Glutamatergic neuron (in vitro differentiated cells): ENCODE data around the gene RAP1GAP2. TPM values are rescaled to one million over a fixed set of nuclear protein-coding genes. Genes with fewer than 3 reads are reported as not detected.

Experiments
- DNase-seq: peaks from one replicate; pipeline ENCODE4 v3.0.0; 2022
- H3K27ac Mint-ChIP-seq: one replicate; pipeline ENCODE4 v1.8.0; 2020; ENCODE audit warnings: mild to moderate bottlenecking, mixed read lengths, inconsistent platforms; ENCODE audit not compliant: unreplicated experiment
- H3K27me3 Mint-ChIP-seq: one replicate; pipeline ENCODE4 v1.8.0; 2020; ENCODE audit warnings: mild to moderate bottlenecking, moderate library complexity, mixed read lengths, inconsistent platforms; ENCODE audit not compliant: unreplicated experiment
- H3K36me3 Mint-ChIP-seq: one replicate; pipeline ENCODE4 v1.8.0; 2020; ENCODE audit warnings: mild to moderate bottlenecking, mixed read lengths, inconsistent platforms; ENCODE audit not compliant: unreplicated experiment
- H3K4me1 Mint-ChIP-seq: one replicate; pipeline ENCODE4 v1.8.0; 2020; ENCODE audit warnings: mild to moderate bottlenecking, low read depth, mixed read lengths, inconsistent platforms; ENCODE audit not compliant: unreplicated experiment
- H3K4me3 Mint-ChIP-seq: one replicate; pipeline ENCODE4 v1.8.0; 2020; ENCODE audit warnings: mild to moderate bottlenecking, mixed read lengths, inconsistent platforms; ENCODE audit not compliant: unreplicated experiment
- H3K9me3 Mint-ChIP-seq: one replicate; pipeline ENCODE4 v1.8.0; 2020; ENCODE audit warnings: mild to moderate bottlenecking, moderate library complexity, mixed read lengths, inconsistent platforms; ENCODE audit not compliant: unreplicated experiment
- total RNA-seq: library from RNA; stranded (reverse); fragmentation: NEBNext Ultra II Directional; extraction: Animal tissue kit (Norgen Biotek cat#: 25700); gene quantifications from one replicate; pipeline ENCODE4 v1.2.1, GENCODE V29; 2021; ENCODE audit not compliant: unreplicated experiment
- TF ChIP-seq, protein P1 (sequence below): fragments of 200-600 bp; sonication (generic); IDR thresholded peaks from one replicate; pipeline ENCODE4 v1.5.0; 2021; ENCODE audit not compliant: partially characterized antibody, unreplicated experiment

Gene RAP1GAP2
- total RNA-seq, 1 donor from 2014 or later, result 86.0 TPM

DNA sequence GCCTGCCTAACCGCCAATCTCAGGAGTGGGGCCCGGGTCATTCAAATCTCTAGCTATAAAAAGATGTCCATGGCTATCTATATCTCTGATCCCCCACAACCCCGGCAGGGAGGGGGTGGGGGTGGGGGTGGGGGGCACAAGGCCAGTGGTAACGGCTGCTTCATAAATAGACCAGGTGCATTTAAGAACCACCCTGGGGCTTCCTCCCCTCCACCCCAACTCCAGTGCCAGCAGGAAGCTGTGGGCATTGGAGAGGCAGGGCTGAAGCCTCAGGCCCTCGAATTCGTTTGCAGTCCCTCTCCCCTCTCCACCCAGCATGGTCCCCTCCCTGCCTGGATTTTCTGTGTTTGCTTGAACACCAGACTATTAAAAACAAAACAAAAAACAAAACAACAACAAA is 56.0 kb downstream of the RAP1GAP2 start:
- Mint-ChIP-seq H3K27ac (peak overlapping the region; percentile 72), H3K9me3 (peaks cover 13% of the 10 kb centered on the region), H3K27me3 (peaks cover 8% of the 10 kb centered on the region), H3K4me3 (peak overlapping the region; percentile 76), H3K36me3 (no peaks in the 10 kb centered on the region), H3K4me1 (peaks cover 32% of the 10 kb centered on the region)
- TF ChIP-seq, protein P1, sequence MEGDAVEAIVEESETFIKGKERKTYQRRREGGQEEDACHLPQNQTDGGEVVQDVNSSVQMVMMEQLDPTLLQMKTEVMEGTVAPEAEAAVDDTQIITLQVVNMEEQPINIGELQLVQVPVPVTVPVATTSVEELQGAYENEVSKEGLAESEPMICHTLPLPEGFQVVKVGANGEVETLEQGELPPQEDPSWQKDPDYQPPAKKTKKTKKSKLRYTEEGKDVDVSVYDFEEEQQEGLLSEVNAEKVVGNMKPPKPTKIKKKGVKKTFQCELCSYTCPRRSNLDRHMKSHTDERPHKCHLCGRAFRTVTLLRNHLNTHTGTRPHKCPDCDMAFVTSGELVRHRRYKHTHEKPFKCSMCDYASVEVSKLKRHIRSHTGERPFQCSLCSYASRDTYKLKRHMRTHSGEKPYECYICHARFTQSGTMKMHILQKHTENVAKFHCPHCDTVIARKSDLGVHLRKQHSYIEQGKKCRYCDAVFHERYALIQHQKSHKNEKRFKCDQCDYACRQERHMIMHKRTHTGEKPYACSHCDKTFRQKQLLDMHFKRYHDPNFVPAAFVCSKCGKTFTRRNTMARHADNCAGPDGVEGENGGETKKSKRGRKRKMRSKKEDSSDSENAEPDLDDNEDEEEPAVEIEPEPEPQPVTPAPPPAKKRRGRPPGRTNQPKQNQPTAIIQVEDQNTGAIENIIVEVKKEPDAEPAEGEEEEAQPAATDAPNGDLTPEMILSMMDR, result no peak
- no peak for DNase-seq

DNA sequence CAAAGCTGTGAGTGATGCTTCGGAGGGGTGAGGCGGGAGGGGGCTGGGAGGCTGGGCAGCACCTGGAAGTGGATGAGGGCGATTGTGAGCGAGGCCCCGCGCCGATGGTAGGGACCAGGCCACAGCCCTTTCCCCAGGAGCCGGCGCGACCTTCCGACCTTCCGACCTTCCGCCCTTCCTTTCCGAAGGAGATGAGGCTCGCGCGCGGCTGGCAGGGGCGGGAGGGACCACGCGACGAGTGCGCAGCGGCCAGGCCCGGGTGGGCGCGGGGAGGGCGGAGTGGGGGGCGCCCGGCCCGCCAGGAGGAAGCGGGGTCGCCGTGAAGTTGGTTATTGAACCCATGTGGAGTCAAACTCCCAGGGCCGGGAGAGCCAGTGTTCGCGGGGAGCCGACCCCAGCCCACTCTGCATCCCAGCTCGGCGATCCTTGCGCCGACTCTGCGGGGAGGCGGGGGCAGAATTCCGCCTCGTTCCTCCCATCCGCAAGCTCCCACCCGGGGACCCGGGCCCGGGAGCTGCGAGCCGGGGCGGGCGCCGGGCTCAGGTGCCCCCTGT is 56.6 kb downstream of the RAP1GAP2 start:
- TF ChIP-seq, protein P1, result no peak
- peak; percentile 72 for DNase-seq

DNA sequence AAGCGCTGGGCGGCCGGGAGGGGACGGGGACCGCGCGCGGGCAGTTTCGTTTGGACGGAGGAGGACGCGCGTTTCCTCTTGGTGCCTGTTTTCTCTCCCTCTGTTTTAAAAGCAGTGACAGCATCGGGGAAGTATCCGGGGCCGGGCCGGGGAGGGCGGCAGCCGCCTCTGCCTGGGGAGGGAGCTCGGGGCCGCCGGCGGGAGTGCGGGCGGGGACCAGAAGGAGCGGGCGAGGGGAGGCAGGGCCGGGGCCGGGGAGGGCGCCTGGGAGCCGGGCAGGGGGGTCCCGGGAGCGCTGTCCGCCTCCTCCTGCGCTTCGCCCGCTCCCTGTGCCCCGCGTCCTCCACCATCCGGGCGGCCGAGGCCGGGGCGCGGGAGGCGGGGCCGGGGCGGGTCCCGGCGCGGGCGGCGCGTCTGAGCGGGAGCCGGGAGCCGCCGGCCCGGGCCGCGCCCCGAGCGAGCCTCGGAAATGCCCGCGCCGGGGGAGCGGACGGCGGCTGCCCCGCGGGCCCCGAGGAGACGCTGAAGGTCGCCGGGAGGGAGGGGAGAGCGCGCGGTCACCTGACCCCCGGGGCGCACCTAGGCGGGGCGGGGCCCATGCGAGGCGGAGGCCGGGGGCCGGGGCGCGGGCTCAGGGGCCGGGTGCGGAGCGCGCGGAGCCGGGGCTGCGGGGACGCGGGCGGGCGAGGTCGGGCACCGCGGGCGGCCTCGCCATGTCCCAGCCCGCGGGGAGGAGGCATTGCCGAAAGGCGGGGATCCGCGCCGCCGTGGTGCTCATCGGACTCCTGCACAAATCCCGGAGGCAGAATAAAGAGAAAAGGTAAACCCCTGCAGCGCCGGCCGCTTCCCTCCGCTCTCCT is 57.3 kb downstream of the RAP1GAP2 start:
- Mint-ChIP-seq H3K27ac (no peak overlapping the region), H3K4me3 (peak overlapping the region; percentile 97), H3K4me1 (peaks cover 33% of the 10 kb centered on the region), H3K27me3 (peaks cover 8% of the 10 kb centered on the region), H3K9me3 (peaks cover 15% of the 10 kb centered on the region), H3K36me3 (no peaks in the 10 kb centered on the region)
- TF ChIP-seq, protein P1, result no peak
- peak; percentile 58 for DNase-seq

More for the DNA sequence above, 56.6 kb downstream of the RAP1GAP2 start:
- Mint-ChIP-seq H3K27ac (no peak overlapping the region), H3K36me3 (no peaks in the 10 kb centered on the region), H3K4me3 (peak overlapping the region; percentile 76), H3K27me3 (peaks cover 8% of the 10 kb centered on the region), H3K4me1 (peaks cover 30% of the 10 kb centered on the region), H3K9me3 (peaks cover 15% of the 10 kb centered on the region)

DNA sequence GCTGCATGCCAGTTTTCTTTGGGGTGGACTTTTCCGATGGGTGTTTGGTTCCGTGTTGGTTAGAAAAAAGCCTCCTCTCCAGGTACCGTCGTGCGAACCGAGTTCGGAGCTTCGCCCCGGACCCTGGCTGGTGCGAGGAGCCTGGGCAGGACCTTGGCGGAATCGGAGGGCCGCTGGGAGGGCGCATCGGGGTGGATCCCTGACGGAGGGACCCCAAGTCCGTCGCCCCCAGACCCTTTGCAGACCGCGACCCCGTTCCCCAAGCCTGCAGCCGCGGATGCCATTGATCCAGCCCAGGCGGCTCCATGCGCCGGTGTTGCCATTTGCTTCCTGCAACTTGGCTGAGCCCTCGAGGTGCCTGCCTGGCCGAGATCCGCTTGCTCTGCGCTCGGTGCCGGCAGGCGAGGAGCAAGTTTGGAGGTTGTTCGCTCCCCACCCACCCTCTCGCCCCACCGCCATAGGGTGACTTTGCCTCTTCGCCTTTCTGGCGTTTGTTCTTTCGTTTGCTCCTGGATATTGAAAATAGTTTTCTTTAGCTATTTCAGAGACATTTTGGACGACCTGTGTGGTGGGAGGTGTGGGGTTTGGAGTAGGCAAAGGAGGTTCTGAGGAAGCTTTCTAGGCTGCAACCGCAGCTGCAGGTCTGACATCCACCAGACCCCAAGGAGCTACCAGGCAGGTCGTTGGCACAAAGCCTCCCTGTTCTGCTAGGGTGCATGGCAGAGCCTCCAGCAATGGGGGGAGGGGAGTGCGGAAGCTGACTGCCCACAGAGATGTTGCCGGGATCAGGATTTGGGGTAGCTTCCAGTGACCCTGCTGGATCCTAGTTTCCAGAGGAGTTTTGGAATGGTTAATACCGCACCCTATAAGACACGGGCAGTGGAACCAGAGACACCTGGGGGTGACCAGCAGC is 58.2 kb downstream of the RAP1GAP2 start:
- peaks cover 13% of the 10 kb centered on the region for H3K9me3 Mint-ChIP-seq
- peak overlapping the region; percentile 91 for H3K27ac Mint-ChIP-seq
- TF ChIP-seq, protein P1, result no peak
- no peaks in the 10 kb centered on the region for H3K36me3 Mint-ChIP-seq
- DNase-seq, result peak; percentile 63
- peaks cover 31% of the 10 kb centered on the region for H3K4me1 Mint-ChIP-seq
- peaks cover 8% of the 10 kb centered on the region for H3K27me3 Mint-ChIP-seq
- H3K4me3 Mint-ChIP-seq, result peak overlapping the region; percentile 97
